Measurements from ENCODE around the gene AMIGO2. TPM values are rescaled to one million over a fixed set of nuclear protein-coding genes. Genes with fewer than 3 reads are reported as not detected.

Gene AMIGO2
- total and polyA plus RNA-seq, 2 experiments from 2014 or later: 1.8 to 3.8 TPM

DNA sequence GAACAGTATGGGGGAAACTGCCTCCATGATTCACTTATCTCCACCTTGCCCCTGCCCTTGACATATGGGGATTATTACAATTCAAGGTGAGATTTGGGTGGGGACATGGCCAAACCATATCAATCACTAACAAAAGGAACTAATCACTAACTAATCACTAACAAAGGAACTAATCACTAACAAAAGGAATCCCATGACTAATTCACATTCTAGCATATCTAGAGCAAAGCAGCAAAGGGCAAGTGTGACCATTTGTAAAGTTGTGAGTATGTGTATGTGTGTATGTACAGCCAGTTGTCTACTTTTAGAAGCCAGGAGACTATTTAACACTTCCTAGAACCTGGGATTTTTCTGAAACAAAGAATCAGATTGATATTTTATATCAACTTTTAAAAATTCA is 31.2 kb downstream of the AMIGO2 start:
- ATAC-seq: no peak
- Histone ChIP-seq H3K27me3 (ENCODE audit: insufficient read depth) (no peaks in the 10 kb centered on the region), H3F3A (replicated peaks; ENCODE audit: low read depth) (no peaks in the 10 kb centered on the region), H3K36me3 (ENCODE audit: insufficient read depth) (no peaks in the 10 kb centered on the region), H3K9me2 (ENCODE audit: insufficient read depth) (peaks cover 4% of the 10 kb centered on the region), H3K4me1 (ENCODE audit: insufficient read depth) (no peaks in the 10 kb centered on the region), H3K27ac (ENCODE audit: low read depth) (no peak overlapping the region), H3K4me3 (no peak overlapping the region), H3K79me2 (replicated peaks; ENCODE audit: insufficient read depth) (no peaks in the 10 kb centered on the region), H4K20me1 (replicated peaks; ENCODE audit: insufficient read depth) (no peaks in the 10 kb centered on the region), H2AFZ (no peak overlapping the region), H3K4me2 (no peak overlapping the region)
- H3K27me3 Mint-ChIP-seq (ENCODE audit: insufficient read depth, low read depth, poor library complexity): no peaks in the 10 kb centered on the region
- no peak for TF ChIP-seq NANOG (IDR thresholded peaks at IDR 0.05; ENCODE audit: borderline replicate concordance)
- H3K4me1 Mint-ChIP-seq: no peaks in the 10 kb centered on the region
- H3K4me3 Mint-ChIP-seq: no peak overlapping the region
- no peak overlapping the region for H3K27ac Mint-ChIP-seq
- peaks cover 26% of the 10 kb centered on the region for H3K9me3 Mint-ChIP-seq
- no peak for DNase-seq (ENCODE audit: low spot score)
- peaks cover 20% of the 10 kb centered on the region for H3K36me3 Mint-ChIP-seq (ENCODE audit: low read depth)

DNA sequence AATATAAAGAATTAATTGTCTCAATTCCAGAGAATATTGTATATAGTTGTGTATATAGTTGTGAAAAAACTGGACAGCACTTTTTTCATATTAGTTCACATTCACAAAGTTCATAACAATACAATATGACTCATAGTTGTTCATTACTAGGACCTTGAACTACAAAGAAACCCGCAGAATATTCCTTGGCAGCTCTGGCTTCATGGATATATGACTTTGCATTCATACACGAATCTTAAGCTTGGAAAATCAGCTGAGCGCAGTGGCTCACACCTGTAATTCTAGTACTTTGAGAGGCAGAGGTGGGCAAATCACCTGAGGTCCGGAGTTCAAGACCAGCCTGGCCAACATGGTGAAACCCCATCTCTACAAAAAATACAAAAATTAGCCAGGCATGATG is 38.4 kb downstream of the AMIGO2 start:
- Histone ChIP-seq H3K4me2 (no peak overlapping the region), H3K27me3 (ENCODE audit: insufficient read depth) (no peaks in the 10 kb centered on the region), H4K20me1 (replicated peaks; ENCODE audit: insufficient read depth) (no peaks in the 10 kb centered on the region), H3K79me2 (replicated peaks; ENCODE audit: insufficient read depth) (no peaks in the 10 kb centered on the region), H3K36me3 (ENCODE audit: insufficient read depth) (no peaks in the 10 kb centered on the region), H3K4me3 (no peak overlapping the region), H2AFZ (no peak overlapping the region), H3F3A (replicated peaks; ENCODE audit: low read depth) (no peaks in the 10 kb centered on the region), H3K27ac (ENCODE audit: low read depth) (no peak overlapping the region), H3K9me2 (ENCODE audit: insufficient read depth) (peaks cover 5% of the 10 kb centered on the region), H3K4me1 (ENCODE audit: insufficient read depth) (no peaks in the 10 kb centered on the region; the same call in 1 of the 2 replicates)
- H3K27ac Mint-ChIP-seq: no peak overlapping the region
- DNase-seq (ENCODE audit: low spot score) (no peak), ATAC-seq (no peak)
- H3K9me3 Mint-ChIP-seq: no peaks in the 10 kb centered on the region
- H3K4me1 Mint-ChIP-seq: no peaks in the 10 kb centered on the region; the same call in 2 of the 3 replicates
- no peak overlapping the region for H3K4me3 Mint-ChIP-seq
- no peaks in the 10 kb centered on the region for H3K36me3 Mint-ChIP-seq (ENCODE audit: low read depth)
- H3K27me3 Mint-ChIP-seq (ENCODE audit: insufficient read depth, low read depth, poor library complexity): no peaks in the 10 kb centered on the region
- no peak for TF ChIP-seq EZH2phosphoT487 (IDR thresholded peaks at IDR 0.05; ENCODE audit: unreplicated experiment)
- no peak for TF ChIP-seq POLR2AphosphoS5 (IDR thresholded peaks at IDR 0.05; ENCODE audit: low read depth)
- TF ChIP-seq ZNF114 (CRISPR knock-in tag; IDR thresholded peaks at IDR 0.05): no peak
- no peak for TF ChIP-seq CREB1 (CRISPR knock-in tag; IDR thresholded peaks at IDR 0.05; ENCODE audit: low read depth)
- TF ChIP-seq STAT1 (IDR thresholded peaks at IDR 0.05; ENCODE audit: unreplicated experiment): no peak
- TF ChIP-seq JUNB (IDR thresholded peaks at IDR 0.05; ENCODE audit: unreplicated experiment): no peak
- no peak for TF ChIP-seq EZH2 (IDR thresholded peaks at IDR 0.05; ENCODE audit: low read depth, unreplicated experiment)
- TF ChIP-seq, protein P1, sequence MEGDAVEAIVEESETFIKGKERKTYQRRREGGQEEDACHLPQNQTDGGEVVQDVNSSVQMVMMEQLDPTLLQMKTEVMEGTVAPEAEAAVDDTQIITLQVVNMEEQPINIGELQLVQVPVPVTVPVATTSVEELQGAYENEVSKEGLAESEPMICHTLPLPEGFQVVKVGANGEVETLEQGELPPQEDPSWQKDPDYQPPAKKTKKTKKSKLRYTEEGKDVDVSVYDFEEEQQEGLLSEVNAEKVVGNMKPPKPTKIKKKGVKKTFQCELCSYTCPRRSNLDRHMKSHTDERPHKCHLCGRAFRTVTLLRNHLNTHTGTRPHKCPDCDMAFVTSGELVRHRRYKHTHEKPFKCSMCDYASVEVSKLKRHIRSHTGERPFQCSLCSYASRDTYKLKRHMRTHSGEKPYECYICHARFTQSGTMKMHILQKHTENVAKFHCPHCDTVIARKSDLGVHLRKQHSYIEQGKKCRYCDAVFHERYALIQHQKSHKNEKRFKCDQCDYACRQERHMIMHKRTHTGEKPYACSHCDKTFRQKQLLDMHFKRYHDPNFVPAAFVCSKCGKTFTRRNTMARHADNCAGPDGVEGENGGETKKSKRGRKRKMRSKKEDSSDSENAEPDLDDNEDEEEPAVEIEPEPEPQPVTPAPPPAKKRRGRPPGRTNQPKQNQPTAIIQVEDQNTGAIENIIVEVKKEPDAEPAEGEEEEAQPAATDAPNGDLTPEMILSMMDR (conservative IDR thresholded peaks at IDR 0.05; ENCODE audit: low read depth in 2 of 2): no peak
- TF ChIP-seq ZNF331 (CRISPR knock-in tag; IDR thresholded peaks at IDR 0.05; ENCODE audit: low read depth): no peak
- no peak for TF ChIP-seq ZNF462 (CRISPR knock-in tag; IDR thresholded peaks at IDR 0.05)
- no peak for TF ChIP-seq NANOG (IDR thresholded peaks at IDR 0.05; ENCODE audit: borderline replicate concordance)
- TF ChIP-seq, protein P2, sequence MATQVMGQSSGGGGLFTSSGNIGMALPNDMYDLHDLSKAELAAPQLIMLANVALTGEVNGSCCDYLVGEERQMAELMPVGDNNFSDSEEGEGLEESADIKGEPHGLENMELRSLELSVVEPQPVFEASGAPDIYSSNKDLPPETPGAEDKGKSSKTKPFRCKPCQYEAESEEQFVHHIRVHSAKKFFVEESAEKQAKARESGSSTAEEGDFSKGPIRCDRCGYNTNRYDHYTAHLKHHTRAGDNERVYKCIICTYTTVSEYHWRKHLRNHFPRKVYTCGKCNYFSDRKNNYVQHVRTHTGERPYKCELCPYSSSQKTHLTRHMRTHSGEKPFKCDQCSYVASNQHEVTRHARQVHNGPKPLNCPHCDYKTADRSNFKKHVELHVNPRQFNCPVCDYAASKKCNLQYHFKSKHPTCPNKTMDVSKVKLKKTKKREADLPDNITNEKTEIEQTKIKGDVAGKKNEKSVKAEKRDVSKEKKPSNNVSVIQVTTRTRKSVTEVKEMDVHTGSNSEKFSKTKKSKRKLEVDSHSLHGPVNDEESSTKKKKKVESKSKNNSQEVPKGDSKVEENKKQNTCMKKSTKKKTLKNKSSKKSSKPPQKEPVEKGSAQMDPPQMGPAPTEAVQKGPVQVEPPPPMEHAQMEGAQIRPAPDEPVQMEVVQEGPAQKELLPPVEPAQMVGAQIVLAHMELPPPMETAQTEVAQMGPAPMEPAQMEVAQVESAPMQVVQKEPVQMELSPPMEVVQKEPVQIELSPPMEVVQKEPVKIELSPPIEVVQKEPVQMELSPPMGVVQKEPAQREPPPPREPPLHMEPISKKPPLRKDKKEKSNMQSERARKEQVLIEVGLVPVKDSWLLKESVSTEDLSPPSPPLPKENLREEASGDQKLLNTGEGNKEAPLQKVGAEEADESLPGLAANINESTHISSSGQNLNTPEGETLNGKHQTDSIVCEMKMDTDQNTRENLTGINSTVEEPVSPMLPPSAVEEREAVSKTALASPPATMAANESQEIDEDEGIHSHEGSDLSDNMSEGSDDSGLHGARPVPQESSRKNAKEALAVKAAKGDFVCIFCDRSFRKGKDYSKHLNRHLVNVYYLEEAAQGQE (IDR thresholded peaks at IDR 0.05; ENCODE audit: unreplicated experiment): no peak
